GM18867 (cell line): ENCODE data around the gene TJP3.

Experiments used
- ATAC-seq: cut with Tn5 transposase; IDR thresholded peaks from one replicate; pipeline ENCODE4 v1.9.1; 2021; ENCODE audit warnings: mild to moderate bottlenecking, moderate library complexity; ENCODE audit not compliant: unreplicated experiment

The TJP3 gene

GRCh38 chr19:3712663-3713611 lies 4.8 kb downstream of the TJP3 start:
- ATAC-seq: no peak

- no peak for ATAC-seq
These were observed 8.0 kb downstream of the TJP3 start for GRCh38 chr19:3716147-3716668.

GRCh38 chr19:3719868-3720267 lies 11.7 kb downstream of the TJP3 start:
- no peak for ATAC-seq

- ATAC-seq: no peak
These were observed 12.2 kb downstream of the TJP3 start for GRCh38 chr19:3720349-3720917.

- peak; percentile 61 for ATAC-seq
These were observed 13.1 kb downstream of the TJP3 start for GRCh38 chr19:3721131-3721886.

- no peak for ATAC-seq
These were observed 13.8 kb downstream of the TJP3 start for GRCh38 chr19:3721887-3722442.

GRCh38 chr19:3722443-3723109 lies 14.4 kb downstream of the TJP3 start:
- no peak for ATAC-seq

GRCh38 chr19:3723110-3723488 lies 14.9 kb downstream of the TJP3 start:
- no peak for ATAC-seq

GRCh38 chr19:3723883-3724282 lies 15.7 kb downstream of the TJP3 start:
- no peak for ATAC-seq

- no peak for ATAC-seq
These were observed 16.9 kb downstream of the TJP3 start for GRCh38 chr19:3725121-3725520.

- no peak for ATAC-seq
These were observed 17.6 kb downstream of the TJP3 start for GRCh38 chr19:3725640-3726310.

- ATAC-seq: no peak
These were observed 22.3 kb downstream of the TJP3 start for GRCh38 chr19:3730457-3730958.

- no peak for ATAC-seq
These were observed 23.9 kb downstream of the TJP3 start for GRCh38 chr19:3732108-3732507.

GRCh38 chr19:3733549-3734309 lies 25.5 kb downstream of the TJP3 start:
- no peak for ATAC-seq

- ATAC-seq: no peak
These were observed 26.1 kb downstream of the TJP3 start for GRCh38 chr19:3734310-3734600.

GRCh38 chr19:3736106-3736724 lies 28.0 kb downstream of the TJP3 start:
- no peak for ATAC-seq

- ATAC-seq: no peak
These were observed 29.5 kb downstream of the TJP3 start for GRCh38 chr19:3737487-3738205.
